Fibroblast of mammary gland (primary cell): Measurements from ENCODE around the gene TRDN.

Experiments
- DNase-seq: peaks from one replicate; pipeline ENCODE4 v3.0.0-alpha.2; 2010; ENCODE audit warnings: low read depth
- H3K4me3 ChIP-seq: 2 replicates; pipeline ENCODE4 v1.5.1; 2011; ENCODE audit warnings: low read depth, mild to moderate bottlenecking, low read length, moderate library complexity; ENCODE audit not compliant: control insufficient read depth
- TF ChIP-seq, protein P1 (sequence below): conservative IDR thresholded peaks from 2 replicates; pipeline ENCODE4 v1.5.1; 2011; ENCODE audit warnings: low read depth, low read length, inconsistent platforms; ENCODE audit not compliant: control insufficient read depth, insufficient read depth

TRDN gene

DNA sequence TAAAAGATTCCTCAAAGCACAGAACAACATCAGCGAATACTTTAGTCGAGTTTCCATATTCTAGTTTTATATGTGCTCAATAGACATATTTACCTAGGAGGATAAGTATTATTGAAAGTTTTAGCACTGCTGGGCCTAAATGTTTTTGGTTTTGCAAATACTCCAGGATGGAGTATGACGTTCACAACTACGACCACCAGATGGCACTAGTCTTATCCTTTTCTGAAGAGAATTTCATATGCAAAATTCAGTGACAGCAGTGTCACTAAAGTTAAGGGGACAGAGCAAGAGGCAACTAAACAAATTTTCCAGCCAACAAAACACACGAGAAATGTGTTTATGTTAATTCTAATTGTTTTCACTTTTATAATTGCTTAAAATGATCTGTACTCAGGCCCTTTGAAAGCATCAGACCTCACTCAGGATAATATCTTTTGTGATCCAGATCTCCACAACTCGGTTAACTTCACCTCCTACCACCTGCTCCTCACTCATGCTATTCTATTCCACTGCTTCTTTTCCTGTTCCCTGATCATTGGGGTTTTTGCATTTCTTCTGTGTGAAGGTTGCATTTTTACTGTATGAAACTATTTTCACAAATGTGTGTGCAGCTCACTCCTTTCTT, 220.8 kb downstream of the TRDN start:
- TF ChIP-seq, protein P1, sequence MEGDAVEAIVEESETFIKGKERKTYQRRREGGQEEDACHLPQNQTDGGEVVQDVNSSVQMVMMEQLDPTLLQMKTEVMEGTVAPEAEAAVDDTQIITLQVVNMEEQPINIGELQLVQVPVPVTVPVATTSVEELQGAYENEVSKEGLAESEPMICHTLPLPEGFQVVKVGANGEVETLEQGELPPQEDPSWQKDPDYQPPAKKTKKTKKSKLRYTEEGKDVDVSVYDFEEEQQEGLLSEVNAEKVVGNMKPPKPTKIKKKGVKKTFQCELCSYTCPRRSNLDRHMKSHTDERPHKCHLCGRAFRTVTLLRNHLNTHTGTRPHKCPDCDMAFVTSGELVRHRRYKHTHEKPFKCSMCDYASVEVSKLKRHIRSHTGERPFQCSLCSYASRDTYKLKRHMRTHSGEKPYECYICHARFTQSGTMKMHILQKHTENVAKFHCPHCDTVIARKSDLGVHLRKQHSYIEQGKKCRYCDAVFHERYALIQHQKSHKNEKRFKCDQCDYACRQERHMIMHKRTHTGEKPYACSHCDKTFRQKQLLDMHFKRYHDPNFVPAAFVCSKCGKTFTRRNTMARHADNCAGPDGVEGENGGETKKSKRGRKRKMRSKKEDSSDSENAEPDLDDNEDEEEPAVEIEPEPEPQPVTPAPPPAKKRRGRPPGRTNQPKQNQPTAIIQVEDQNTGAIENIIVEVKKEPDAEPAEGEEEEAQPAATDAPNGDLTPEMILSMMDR = peak; percentile 69
- DNase-seq = peak; percentile 65
- H3K4me3 ChIP-seq = no peak overlapping the region

DNA sequence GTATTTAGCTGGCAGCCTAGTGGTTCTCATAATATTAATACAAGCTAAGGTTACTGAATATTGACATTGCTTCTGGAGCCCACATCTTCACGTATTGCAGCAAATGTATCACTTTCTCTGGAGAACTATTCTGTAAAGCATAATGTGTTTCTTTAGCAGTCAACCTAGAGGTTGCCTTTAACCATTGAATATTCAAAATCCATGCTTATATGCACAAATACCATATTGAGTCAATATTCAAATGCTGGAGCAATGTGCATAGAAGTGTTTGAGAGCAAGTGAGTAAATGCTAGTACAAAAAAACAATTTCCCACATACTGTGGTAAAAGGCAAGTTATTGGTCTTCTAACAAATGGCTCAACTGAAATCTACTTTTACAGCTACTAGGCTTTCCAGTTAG, 231.8 kb downstream of the TRDN start:
- TF ChIP-seq, protein P1 = no peak
- no peak overlapping the region for H3K4me3 ChIP-seq
- DNase-seq = no peak

DNA sequence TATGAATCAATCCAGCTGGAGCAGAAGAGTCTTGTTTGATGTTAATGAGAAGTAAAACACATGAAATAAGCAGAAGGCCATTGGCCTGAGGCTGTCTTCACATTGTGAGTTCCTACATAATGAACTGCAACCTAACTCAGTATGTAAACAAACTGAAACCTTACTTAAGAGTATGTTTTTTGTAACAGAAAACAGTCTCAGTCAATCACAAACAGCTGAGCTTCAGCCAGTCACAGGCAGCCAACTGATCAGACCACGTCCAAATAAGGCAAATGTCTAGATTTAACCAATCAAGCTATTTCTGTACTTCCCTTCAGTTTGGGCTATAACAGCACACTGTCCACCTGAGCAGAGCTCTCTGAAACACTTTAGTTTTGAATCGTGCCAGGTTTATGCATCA, 234.7 kb downstream of the TRDN start:
- DNase-seq = peak; percentile 24
- H3K4me3 ChIP-seq = no peak overlapping the region
- TF ChIP-seq, protein P1 = no peak

DNA sequence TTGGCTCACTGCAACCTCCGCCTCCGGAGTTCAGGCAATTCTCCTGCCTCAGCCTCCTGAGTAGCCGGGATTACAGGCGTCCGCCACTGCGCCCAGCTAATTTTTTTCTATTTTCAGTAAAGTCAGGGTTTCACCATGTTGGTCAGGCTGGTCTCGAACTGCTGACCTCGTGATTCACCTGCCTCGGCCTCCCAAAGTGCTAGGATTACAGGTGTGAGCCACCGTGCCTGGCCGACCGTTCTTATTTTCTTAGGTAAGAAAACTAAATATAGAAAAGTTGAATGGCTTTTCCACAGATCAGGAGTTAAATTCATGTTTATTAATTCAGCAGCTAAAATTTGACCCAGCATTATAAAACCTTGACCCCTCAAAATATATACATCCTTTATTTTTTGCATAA, 238.7 kb downstream of the TRDN start:
- TF ChIP-seq, protein P1 = no peak
- no peak overlapping the region for H3K4me3 ChIP-seq
- DNase-seq = no peak

DNA sequence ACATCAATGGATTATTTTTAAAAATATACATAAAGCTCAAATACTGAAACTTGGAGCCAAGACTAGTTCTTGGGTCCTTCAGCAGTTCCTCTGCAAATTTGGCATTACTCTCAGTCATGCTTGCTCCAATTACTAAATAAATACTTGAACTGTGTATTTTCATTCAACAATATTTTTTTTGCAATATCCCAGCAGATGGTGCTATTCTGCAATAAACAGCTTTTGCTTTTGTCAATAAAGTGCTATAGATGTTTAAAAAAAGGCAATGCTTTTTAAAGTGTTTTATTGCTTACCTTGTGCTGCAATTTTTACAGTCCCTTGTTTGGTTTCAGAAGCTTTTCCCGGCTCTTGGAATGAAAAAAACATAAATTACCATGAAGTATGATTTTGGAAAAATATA, 243.4 kb downstream of the TRDN start:
- no peak overlapping the region for H3K4me3 ChIP-seq
- TF ChIP-seq, protein P1 = peak; percentile 28
- peak; percentile 21 for DNase-seq

DNA sequence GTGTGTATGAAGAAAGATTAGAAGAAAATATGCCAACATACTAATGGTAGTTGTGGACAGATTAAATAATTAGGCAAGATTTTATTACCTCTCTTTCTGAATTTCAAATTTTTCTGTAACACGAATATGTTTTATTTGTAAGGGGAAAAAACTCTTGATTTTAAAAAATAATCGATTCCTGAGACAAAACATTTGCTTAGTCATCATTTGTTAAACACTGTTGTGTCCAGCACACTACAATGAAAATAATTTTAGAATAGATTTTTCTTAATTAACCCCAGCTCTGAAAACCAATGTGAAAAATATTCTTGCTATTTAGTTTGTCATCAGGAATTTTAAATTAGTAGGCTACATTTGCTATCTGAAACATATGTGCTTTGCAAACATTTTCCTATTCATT, 253.0 kb downstream of the TRDN start:
- no peak for DNase-seq
- TF ChIP-seq, protein P1 = no peak
- H3K4me3 ChIP-seq = no peak overlapping the region

DNA sequence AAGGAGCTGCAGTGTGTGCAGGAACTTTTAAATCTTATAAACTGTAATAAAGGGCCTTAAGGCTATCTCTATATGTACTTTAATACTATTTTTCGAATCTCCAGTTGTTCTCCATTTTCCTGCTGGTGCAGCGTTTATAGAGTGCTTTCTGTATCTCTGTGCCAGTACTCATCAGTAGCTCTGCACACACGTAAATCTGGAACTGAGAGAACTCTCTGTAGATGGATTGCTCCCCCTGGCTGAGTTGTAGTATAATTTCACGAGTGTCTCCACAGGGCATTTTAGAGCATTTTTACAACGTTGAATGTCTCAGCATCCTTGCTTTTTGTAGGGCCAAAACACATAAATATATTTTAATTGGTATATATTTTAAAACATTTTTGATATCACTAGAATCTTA, 256.5 kb downstream of the TRDN start:
- peak; percentile 43 for DNase-seq
- TF ChIP-seq, protein P1 = peak; percentile 37
- no peak overlapping the region for H3K4me3 ChIP-seq
